ELF-1 (cell line): ENCODE measurements around the gene SPDYE2B.
"Not testable (repeated sequence)": the region's sequence is repeated elsewhere in the genome, so short reads cannot be mapped to it uniquely, and the experiment has no call there.

Experiments
- DNase-seq: peaks from one replicate; pipeline ENCODE4 v3.0.0-alpha.2; 2016; ENCODE audit warnings: low read depth, low spot score

The SPDYE2B gene, protein sequence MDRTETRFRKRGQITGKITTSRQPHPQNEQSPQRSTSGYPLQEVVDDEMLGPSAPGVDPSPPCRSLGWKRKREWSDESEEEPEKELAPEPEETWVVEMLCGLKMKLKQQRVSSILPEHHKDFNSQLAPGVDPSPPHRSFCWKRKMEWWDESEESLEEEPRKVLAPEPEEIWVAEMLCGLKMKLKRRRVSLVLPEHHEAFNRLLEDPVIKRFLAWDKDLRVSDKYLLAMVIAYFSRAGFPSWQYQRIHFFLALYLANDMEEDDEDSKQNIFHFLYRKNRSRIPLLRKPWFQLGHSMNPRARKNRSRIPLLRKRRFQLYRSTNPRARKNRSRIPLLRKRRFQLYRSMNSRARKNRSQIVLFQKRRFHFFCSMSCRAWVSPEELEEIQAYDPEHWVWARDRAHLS

DNA sequence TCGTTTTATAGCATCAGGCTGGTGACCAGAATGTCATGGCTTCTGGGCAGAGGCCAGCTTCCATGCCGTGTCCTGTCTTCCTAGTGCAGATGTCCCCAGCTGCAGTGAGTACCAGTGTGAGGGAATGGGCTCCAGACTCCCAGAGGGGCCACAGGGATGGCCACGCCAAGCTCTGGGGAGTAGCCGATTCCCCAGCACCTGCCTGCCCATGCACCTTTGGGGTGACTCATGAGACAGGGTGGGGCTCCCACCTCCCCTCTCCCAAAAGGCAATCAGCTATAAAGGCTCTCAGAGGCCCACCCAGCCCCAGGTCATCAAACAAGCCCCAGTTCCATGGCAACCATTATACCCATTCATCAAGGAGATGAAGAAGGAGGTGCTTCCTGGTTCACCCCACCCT lies at the start of gene SPDYE2B:
SPDYE2B (plus strand) TSS at position 396 of the 400 bp plus-strand sequence. CDS start 2,030 bp downstream, outside the sequence.
- not testable (repeated sequence) for DNase-seq

DNA sequence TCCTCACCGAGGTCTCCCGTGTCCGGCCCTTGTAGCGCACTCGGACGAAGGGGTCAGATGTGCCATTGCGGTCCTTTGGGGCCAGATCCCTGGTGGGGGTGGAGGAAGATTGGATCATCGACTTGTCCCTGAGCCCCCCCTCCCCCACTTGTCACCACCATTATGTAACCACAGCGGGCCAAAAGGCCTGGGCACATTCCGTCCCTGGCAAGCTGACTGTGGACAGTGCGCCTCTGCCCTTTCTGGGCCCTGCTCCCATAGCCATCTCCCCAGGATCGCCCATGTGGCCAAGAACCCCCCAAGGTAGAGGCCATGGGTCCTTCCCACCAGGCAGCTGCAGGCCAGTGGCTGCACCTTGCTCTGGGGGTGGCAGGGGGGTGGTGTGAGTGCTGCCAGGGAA lies 47.8 kb upstream of the SPDYE2B start:
- DNase-seq, result not testable (repeated sequence)

DNA sequence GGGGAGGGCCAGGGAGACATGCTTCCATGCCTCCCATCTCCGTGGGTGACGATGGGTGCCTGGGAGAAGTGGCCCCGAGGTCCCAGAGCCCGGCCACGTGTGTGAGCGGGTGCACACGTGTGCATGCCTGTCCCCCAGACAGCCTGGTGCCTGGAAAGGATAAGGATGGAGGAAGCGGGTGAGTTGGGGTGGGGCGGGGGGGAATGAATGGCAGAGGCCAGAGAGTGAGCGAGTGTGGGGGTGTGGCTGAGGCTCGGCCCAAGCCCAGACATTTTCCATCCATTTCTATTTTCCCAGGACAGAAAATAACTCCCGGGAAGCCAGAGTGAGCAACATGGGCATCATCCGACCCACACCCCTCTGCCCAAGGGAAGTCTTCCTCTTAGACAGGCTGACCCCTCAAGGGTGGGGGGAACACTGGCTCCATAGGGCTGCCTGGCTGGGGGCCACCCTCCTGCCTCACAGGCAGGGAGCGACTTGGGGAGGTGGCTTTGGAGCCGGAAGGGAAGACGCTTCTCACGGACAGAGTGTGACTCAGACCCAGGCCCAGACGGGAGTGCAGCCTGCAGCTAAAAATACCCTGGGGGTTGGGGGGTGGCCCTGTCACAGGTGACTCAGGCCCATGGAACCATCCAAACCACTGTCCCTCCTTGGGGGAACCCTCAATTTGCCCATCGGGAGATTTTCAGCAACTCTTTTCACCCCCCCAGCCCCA lies 45.5 kb upstream of the SPDYE2B start:
- not testable (repeated sequence) for DNase-seq

DNA sequence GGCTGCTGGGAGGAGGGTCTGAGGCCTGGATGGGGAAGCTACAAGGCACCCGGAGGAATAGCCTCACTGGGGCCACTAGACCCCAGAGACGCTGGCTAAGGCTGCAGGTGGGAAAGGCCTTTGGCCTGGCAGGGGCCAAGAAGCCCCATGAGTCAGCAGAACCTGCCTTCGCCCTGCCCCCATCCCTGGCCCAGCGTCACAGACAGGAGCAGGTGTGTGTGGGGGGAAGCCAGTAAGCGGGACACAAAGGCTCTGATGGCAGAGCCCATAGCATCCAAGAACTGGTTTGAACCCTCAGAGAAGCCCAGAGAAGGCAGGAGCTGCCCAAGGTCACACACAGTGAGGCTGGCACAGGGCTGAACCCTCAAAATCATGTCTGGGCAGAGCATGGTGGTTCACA lies 43.3 kb upstream of the SPDYE2B start:
- not testable (repeated sequence) for DNase-seq

DNA sequence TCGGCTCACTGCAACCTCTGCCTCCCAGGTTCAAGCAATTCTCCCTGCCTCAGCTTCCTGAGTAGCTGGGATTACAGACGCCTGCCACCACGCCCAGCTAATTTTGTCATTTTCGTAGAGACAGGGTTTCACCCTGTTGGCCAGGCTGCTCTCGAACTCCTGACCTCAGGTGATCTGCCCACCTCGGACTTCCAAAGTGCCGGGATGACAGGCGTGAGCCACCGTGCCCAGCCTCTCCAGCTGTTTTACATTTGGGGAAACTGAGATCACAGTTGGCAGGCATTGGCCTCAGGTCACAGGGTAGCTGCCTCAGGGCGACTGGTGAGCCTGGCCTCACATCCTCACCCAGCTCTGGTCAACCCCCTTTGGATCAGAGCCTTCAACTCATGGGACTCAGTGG lies 40.4 kb upstream of the SPDYE2B start:
- not testable (repeated sequence) for DNase-seq

DNA sequence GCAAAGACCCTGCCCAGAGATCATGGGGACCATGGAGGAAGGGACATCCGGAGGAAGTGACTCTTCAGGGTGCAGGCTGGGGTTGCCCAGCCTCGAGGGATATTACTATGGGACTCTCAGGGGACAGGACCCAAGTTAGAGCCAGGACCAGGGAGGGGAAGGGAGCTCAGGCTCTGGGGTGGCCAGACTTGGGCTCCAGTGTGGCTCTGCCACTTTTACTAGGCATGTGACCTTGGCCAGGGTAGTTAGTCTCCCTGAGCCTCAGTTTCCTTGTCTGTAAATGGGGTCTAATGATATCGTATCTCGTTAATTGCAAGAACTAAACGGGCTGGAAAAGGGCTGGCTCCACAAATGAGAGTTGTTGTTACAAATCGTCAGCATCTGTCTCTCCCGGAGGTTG lies 39.7 kb upstream of the SPDYE2B start:
- not testable (repeated sequence) for DNase-seq

DNA sequence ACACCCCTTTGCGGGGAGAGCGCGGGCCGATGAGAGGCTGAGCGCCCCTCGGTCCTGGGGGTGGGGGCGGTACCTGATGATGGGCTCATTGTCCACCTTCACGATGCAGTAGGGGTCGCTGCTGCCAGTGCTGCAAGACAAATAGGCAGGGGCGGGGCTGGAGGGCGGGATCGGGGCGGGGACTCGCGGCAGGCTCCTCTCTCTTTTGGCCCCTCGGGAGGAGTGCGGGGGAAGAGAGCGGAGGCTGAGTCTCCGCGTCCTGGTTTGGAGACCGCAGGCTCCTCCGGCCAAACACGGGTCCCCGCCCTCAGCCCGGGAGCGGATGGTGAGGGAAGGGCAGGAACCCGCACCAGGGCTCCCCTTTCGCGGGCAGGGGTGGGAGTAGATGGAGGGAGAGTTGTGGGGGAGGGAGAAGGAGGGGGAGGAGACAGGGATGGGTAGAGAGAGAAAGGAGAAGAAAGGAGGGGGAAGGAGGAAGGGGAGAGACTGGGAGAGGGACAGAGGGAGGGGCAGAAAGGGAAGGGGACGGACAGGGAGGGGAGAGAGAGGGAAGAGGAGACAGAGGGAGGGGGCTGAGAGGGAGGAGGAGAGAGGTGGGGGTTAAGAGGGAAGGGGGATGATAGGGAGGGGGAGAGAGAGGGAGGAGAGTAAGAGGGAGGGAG lies 39.0 kb upstream of the SPDYE2B start:
- not testable (repeated sequence) for DNase-seq

DNA sequence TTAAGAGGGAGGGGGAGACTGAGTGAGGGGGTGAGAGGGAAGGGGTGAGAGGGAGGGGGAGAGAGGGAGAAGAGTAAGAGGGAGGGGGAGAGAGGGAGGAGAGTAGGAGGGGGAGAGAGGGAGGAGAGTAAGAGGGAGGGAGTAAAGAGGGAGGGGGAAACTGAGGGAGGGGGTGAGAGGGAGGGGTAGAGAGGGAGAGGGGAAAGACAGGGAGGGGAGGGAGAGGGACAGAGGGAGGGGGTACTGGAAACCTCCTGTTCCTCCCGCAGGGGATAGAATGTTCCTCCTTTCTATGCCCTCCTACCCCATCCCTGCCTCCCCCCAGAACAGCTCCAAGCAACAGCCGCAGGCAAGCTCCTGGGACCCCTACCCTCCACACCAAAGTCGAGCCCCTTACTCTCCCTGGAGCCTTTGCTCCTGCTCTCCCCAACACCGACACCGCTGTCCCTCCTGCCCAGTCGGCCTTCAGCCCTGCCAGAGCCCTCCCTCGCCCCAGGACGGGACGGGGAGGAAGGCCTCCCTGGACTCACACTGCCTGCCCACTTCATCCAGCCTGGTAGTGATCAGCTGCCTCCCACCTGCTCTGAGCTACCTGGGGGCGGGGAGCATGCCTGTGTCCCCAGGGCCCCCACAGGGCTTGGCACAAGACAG lies 38.3 kb upstream of the SPDYE2B start:
- peak; percentile 14 for DNase-seq

DNA sequence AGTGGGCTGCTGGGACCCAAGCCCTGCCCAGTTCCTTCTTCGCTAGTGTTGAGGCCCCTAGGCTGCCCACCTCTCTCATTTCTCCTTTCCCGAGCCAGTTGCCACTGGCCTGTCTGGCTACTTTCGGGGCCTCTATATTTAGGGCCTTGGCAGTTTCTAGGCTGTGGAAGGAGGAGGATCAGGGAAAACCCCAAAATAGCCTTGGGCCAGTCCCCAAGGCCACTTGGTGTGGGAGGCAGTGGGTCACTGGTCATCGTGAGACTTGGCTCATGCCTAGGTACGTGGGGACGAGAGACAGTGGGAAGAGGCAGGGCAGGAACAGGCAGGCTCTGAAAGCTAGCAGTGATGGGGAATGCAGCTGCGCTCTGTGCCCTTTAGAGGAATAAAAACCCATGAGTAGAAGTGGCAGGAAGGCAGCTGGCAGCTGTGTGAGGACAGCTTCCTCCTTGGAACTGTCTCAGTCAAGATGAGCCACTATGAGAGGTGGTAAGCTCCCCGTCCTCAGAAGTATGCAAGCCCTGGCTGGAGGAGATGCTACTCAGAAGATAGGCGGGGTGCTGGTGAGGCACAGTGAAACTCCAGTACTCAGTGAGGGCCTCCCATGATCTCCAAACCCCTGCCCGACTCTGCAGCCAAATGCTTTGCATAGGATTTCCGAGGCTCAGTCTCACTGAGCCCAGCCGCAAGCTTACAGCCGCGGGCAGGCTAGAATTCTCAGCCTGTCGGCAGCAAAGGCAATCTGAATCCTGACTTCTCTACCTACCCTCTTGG lies 36.4 kb upstream of the SPDYE2B start:
- DNase-seq, result not testable (repeated sequence)

DNA sequence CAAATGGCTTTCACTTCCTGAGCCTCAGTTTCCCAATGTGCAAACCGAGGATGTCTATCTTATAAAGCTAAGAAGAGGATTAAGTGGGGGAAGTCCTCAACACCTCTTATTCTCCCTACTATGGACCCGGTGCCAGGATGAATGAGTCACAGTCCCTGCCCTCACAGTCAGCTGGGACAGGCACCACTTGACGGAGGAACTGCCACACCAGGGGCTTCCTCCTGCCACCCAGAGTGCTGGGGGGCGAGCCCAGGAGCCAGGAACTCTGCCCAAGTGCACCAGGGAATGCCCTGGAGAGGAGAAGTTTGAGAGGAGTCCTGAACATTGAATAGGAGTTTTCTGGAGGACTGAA lies 35.8 kb upstream of the SPDYE2B start:
- not testable (repeated sequence) for DNase-seq

DNA sequence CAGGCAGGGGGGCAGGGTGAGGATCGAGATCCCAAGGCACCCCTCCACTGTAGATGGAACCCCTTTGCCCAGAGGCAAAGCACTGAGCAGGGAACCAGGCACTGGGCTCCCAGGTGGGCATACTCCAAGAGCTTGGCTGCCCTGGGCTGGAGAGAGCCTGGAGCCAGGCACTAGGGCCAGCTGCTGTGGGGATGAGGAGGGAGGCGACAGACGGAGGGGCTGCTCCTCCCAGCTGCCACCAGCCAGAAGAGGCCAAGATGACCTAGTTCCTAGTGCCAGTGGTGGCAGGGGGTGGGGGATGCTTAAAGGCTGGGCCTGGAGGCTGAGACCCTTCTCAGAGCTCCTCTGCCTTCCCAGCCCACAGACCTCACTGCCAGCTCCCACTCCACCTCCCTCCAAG lies 35.2 kb upstream of the SPDYE2B start:
- DNase-seq, result not testable (repeated sequence)

DNA sequence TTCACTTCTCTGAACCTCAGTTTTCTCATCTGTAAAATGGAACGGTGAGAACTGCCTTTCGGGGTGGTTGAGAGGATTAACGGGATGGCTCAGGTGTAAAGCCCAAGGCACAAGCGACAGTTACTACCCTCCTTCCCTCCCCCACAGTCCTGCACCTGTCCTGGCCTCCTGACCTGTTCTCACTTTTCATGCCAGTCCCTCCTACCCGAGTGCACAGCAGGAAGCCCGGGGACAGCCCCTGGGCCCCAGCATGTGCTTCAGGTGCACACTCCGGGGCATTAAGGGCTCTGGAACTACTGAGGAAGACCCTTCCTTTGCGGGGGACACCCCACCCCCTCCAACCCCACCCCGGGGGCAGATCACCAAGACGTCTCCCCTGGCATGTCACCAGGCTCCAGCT lies 34.2 kb upstream of the SPDYE2B start:
- DNase-seq, result not testable (repeated sequence)

DNA sequence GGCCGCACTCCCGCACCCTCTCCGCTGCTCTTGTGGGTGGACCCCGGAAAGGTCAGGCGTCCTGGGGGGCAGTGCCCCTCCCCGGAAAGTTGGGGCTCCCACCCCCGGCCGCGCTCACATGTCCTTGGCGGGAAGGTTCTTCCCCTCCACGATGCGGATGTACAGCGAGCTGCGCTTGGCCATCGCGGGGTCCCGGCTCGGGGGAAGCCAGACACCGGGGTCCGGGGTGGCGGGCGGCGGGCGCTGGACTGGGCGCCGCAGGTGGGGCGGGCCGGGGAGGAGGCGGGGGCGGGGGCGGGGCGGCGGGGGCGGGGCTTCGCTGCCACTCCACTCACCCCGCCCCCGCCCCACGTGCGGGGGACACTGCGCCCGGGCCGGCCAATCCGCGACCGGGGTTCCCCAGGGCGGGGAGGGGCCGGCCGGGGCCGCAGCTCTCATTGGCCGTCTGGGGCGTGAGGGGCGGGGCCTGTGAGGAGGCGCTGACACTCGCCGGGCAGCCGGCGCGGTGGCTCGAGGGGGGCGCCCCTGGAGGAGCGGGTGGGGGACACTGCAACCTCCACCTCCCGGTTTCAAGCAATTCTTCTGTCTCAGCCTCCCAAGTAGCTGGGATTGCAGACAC lies 33.5 kb upstream of the SPDYE2B start, which contains the start of gene RASA4:
RASA4 (minus strand) TSS at position 250 of the 619 bp plus-strand sequence; CDS start at position 183, 67 bp downstream.
- DNase-seq, result not testable (repeated sequence)

DNA sequence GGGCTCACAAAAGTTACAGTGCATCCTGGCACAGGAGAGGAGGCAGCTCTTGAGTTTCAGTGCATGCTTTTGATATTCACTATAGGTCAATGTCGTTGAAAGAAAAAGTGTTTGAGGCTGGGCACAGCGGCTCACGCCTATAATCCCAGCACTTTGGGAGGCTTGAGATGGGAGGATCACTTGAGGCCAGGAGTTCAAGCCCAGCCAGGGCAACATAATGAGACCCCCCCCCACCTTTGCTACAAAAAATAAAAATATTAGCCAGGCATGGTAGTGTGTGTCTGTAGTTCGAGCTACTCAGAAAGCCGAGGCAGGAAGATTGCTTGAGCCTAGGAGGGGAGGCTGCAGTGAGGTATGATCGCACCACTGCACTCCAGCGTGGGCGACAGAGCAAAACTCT lies 32.0 kb upstream of the SPDYE2B start:
- not testable (repeated sequence) for DNase-seq

DNA sequence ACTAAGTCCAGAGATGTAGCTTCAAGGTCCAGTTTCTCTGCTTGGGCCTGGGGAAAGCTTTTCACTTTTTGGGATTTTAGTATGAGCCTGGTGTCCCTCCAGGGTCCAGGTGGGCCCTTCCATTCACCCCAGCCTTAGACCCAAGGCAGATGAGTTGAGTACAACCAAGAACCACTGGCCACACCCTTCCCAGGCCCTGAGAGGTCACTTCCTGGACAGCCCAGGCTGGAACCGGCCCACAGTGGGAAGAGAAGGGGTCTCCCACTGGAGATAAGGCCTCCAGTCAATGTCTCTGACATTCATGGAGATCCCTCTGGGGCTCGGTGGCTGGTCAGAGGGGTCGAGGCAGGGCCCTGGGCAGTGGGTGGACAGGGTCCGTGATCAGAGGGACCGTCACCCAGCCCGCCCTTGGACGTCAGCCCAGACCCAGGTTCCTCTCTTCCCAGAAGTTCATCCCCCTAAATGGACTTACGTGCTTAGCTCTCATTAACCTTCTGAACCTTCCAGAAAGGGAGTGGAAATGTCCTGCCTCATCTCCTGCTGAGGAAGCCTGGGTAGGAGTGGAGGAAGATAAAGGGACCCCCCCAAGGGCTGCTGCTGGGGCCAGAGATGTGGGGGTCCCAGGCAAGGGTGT lies 22.7 kb upstream of the SPDYE2B start:
- not testable (repeated sequence) for DNase-seq

DNA sequence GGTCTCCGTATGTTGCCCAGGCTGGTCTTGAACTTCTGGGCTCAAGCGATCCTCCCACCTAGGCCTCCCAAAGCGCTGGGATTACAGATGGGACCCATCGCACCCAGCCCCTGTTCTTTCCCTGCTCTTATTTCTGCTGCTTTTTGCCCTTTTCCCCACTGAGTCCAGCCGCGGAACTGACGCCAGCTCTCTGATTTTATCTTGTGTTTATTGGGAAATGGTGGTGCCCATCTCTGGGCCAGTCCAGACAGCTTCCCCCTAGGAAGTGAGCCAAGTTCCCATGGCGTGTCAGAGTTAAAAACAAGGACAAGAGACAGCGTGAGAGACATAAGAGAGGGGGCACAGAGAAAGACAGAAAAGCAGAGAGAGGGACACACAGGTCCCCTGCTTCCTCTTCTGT lies 19.5 kb upstream of the SPDYE2B start:
- DNase-seq, result not testable (repeated sequence)

DNA sequence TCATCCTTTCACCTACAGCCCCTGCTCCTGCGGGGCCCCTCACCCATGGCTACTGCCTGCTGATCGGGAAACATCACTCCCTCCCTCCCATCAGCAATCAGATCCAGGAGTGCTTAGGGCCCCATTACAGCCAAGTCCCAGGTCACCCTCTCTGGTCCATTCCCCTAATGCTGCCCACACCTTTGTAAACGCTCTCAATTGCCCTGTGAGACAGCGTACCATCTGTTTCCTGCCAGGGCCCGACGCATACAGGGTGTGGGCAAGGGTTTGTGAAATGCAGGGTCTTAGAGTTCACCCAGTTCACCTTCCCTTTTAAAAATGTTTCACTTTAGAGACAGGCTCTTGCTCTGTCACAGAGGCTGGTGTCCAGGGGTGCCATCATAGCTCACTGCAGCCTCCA lies 15.8 kb upstream of the SPDYE2B start:
- DNase-seq, result not testable (repeated sequence)

DNA sequence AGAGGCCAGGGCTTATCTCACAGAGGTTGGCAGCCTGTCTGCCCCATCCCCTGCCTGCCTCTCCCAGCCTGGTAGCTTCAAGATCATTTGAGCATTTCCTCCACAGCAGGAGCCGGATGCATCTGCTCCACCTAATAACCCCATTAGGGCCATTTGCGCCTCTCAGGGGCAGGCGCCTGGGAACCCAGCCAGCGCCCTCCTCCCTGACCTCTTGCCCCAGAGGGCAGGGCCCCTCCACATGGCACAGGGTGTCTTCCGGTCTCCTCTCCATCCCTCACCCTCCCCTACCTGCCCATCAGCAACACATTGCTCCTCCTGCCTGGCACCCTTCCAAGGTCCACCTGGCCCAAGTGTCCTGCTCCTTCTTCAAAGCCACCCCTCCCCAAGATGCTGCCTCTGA lies 14.8 kb upstream of the SPDYE2B start:
- DNase-seq, result not testable (repeated sequence)

DNA sequence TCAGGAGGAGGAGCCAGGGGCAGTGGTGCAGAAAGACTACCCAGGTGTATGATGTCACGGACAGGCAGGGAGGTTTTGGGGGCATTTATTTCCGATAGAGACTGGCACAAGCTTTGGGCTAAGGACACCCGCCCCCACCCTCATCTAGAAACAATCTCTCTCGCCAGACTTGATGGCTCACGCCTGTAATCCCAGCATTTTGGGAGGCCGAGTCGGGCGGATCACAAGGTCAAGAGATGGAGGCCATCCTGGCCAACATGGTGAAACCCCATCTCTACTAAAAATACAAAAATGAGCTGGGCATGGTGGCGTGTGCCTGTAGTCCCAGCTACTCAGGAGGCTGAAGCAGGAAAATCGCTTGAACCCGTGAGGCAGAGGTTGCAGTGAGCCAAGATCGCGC lies 13.2 kb upstream of the SPDYE2B start:
- not testable (repeated sequence) for DNase-seq

DNA sequence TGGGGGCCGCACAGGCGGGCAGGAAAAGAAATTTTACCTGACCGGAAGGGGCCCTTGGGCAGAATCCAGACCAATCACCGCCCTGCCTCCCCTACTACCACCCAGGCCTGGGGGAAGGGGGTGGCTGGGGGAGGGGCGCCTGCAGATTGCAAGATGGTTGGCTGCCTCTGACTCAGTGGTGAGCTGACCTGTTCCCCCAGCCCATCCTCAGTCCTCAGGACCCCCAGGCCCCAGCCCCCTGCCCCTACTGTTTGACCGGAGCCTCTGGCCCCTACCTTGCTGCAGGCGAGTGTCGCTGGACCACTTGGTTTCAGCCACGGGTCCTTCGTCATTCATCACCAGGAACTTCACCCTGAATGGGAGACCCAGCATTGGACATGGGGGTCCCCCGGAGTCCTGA lies 11.3 kb upstream of the SPDYE2B start:
- DNase-seq, result not testable (repeated sequence)
